OCI-LY7 (cell line): Measurements from ENCODE around the gene SLC10A3.

Source experiments
- EZH2phosphoT487 ChIP-seq: fragments of 200-600 bp; sonication (generic); IDR thresholded peaks from 2 replicates; pipeline ENCODE4 v1.6.1; 2018; ENCODE audit warnings: low read depth, borderline replicate concordance, mild to moderate bottlenecking, mixed run types, antibody characterized with exemption, low read length, moderate library complexity, mixed read lengths
- TF ChIP-seq, protein P1 (sequence below): fragments of 200-600 bp; sonication (generic); conservative IDR thresholded peaks from 2 replicates; pipeline ENCODE4 v1.5.1; 2014; ENCODE audit warnings: mild to moderate bottlenecking, antibody characterized with exemption, low read length, moderate library complexity, mixed read lengths

DNA sequence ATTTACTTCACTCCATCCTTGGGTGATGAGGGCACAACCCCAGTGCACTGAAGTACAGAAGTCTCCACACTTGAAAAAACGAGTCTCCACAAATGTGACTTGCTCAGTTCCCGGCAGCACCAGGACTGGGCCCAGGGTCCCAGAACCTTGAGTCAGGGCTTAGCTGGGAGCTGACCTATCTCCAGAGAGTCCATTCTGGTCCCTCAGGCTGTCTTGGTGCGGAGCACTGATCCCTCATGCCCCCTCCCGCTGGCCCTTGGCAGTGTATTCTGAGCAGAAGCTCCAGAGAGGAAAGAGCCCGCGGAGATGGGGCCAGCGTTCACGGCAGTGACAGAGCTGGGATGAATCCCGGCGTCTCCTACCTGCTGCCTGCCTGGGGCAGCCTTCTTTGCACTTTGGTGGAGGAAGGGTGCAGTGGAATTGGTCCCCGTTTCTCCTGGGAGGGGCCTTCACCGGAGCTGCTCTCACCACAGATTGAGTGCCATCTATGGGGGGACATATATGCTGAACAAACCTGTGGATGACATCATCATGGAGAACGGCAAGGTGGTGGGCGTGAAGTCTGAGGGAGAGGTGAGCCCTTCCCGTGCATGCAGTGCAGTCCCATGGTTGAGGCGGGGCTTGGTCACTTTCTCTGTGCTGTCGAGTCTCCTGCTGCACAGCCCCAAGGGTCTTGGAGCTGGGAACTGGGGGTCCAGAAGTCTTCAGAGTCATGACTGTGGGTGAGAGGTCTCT lies 49.6 kb downstream of the SLC10A3 start:
- TF ChIP-seq, protein P1, sequence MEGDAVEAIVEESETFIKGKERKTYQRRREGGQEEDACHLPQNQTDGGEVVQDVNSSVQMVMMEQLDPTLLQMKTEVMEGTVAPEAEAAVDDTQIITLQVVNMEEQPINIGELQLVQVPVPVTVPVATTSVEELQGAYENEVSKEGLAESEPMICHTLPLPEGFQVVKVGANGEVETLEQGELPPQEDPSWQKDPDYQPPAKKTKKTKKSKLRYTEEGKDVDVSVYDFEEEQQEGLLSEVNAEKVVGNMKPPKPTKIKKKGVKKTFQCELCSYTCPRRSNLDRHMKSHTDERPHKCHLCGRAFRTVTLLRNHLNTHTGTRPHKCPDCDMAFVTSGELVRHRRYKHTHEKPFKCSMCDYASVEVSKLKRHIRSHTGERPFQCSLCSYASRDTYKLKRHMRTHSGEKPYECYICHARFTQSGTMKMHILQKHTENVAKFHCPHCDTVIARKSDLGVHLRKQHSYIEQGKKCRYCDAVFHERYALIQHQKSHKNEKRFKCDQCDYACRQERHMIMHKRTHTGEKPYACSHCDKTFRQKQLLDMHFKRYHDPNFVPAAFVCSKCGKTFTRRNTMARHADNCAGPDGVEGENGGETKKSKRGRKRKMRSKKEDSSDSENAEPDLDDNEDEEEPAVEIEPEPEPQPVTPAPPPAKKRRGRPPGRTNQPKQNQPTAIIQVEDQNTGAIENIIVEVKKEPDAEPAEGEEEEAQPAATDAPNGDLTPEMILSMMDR, result no peak
- TF ChIP-seq EZH2phosphoT487, result no peak
